Cardiac muscle cell (in vitro differentiated cells and primary cell): ENCODE measurements around the gene IGFBP5. TPM values are rescaled to one million over a fixed set of nuclear protein-coding genes. Genes with fewer than 3 reads are reported as not detected.

Source experiments
- DNase-seq, 2 donors: peaks; one replicate each; pipeline versions ENCODE4 v3.0.0 to v3.0.0-alpha.2; 2010 to 2017; ENCODE audit warnings: low read depth in 1 of 2, low spot score in 1 of 2
- H3K27ac ChIP-seq: fragments of 200-600 bp; sonication (generic); 2 replicates; pipeline ENCODE4 v1.5.1; 2016
- H3K27me3 ChIP-seq: fragments of 200-600 bp; sonication (generic); 2 replicates; pipeline ENCODE4 v1.6.0; 2016; ENCODE audit warnings: control low read depth
- H3K36me3 ChIP-seq: fragments of 200-600 bp; sonication (generic); 2 replicates; pipeline ENCODE4 v1.5.1; 2016; ENCODE audit warnings: control low read depth
- H3K4me1 ChIP-seq: fragments of 200-600 bp; sonication (generic); 2 replicates; pipeline ENCODE4 v1.8.1; 2017; ENCODE audit warnings: low read depth, mild to moderate bottlenecking, mixed run types
- H3K4me3 ChIP-seq: fragments of 200-600 bp; sonication (generic); 2 replicates; pipeline ENCODE4 v1.5.1; 2016; ENCODE audit warnings: mild to moderate bottlenecking
- H3K9me3 ChIP-seq: fragments of 200-600 bp; sonication (generic); 2 replicates; pipeline ENCODE4 v1.5.1; 2017; ENCODE audit warnings: low read depth, mild to moderate bottlenecking, control low read depth
- CTCF ChIP-seq: IDR thresholded peaks from 2 replicates; pipeline ENCODE4 v1.5.1; 2012; ENCODE audit warnings: low read depth, mild to moderate bottlenecking, low read length
- polyA plus RNA-seq: library from polyadenylated mRNA; unstranded; fragments of >200 nt; fragmentation: Nextera tagmentation; extraction: Ambion mirVana; gene quantifications from 2 replicates; pipeline ENCODE4 v1.2.1, GENCODE V29; 2016
- total RNA-seq: library from RNA; depleted of rRNA; stranded (reverse); fragments of >200 nt; gene quantifications from 2 replicates; pipeline ENCODE4 v1.2.3, GENCODE V29; 2016

The IGFBP5 gene
- total and polyA plus RNA-seq, 2 experiments from 2014 or later, result 35.2 to 132 TPM

GRCh38 chr2:216688731-216689340, 6.5 kb downstream of the IGFBP5 start:
- Histone ChIP-seq H3K27me3 (no peaks in the 10 kb centered on the region), H3K4me3 (no peak overlapping the region), H3K27ac (no peak overlapping the region), H3K36me3 (no peaks in the 10 kb centered on the region), H3K9me3 (no peaks in the 10 kb centered on the region), H3K4me1 (peaks cover 22% of the 10 kb centered on the region)
- no peak for TF ChIP-seq CTCF
- no peak for DNase-seq

GRCh38 chr2:216687646-216688045, 7.7 kb downstream of the IGFBP5 start:
- Histone ChIP-seq H3K27ac (no peak overlapping the region), H3K36me3 (no peaks in the 10 kb centered on the region), H3K9me3 (no peaks in the 10 kb centered on the region), H3K27me3 (no peaks in the 10 kb centered on the region), H3K4me1 (peaks cover 24% of the 10 kb centered on the region), H3K4me3 (no peak overlapping the region)
- peak in 1 of 2 donors; percentile 29 for DNase-seq
- peak; percentile 40 for TF ChIP-seq CTCF

GRCh38 chr2:216687111-216687510, 8.2 kb downstream of the IGFBP5 start:
- peaks cover 28% of the 10 kb centered on the region for H3K4me1 ChIP-seq
- H3K36me3 ChIP-seq, result no peaks in the 10 kb centered on the region
- no peak overlapping the region for H3K27ac ChIP-seq
- no peak overlapping the region for H3K4me3 ChIP-seq
- H3K27me3 ChIP-seq, result no peaks in the 10 kb centered on the region
- no peak for TF ChIP-seq CTCF
- no peak for DNase-seq
- H3K9me3 ChIP-seq, result no peaks in the 10 kb centered on the region

- TF ChIP-seq CTCF, result no peak
- Histone ChIP-seq H3K9me3 (no peaks in the 10 kb centered on the region), H3K36me3 (no peaks in the 10 kb centered on the region), H3K27me3 (no peaks in the 10 kb centered on the region), H3K4me3 (no peak overlapping the region), H3K27ac (no peak overlapping the region), H3K4me1 (peaks cover 31% of the 10 kb centered on the region)
- DNase-seq, result no peak
Measured at GRCh38 chr2:216685327-216685875, 9.9 kb downstream of the IGFBP5 start.

GRCh38 chr2:216683846-216684245, 11.5 kb downstream of the IGFBP5 start:
- DNase-seq, result peak in 1 of 2 donors; percentile 98
- H3K4me3 ChIP-seq, result no peak overlapping the region
- TF ChIP-seq CTCF, result no peak
- H3K27ac ChIP-seq, result no peak overlapping the region
- no peaks in the 10 kb centered on the region for H3K9me3 ChIP-seq
- H3K36me3 ChIP-seq, result no peaks in the 10 kb centered on the region
- H3K4me1 ChIP-seq, result peaks cover 42% of the 10 kb centered on the region
- H3K27me3 ChIP-seq, result no peaks in the 10 kb centered on the region
